Hematopoietic multipotent progenitor cell treated with erythropoietin and hydrocortisone succinate and interleukin-3 and kit ligand, for 6 days (in vitro differentiated cells): ENCODE measurements around the gene UBR7.
"Not testable (repeated sequence)": the region's sequence is repeated elsewhere in the genome, so short reads cannot be mapped to it uniquely, and the experiment has no call there.

Experiments used
- DNase-seq: peaks from one replicate; pipeline ENCODE4 v3.0.0-alpha.2; 2015

Gene UBR7, protein sequence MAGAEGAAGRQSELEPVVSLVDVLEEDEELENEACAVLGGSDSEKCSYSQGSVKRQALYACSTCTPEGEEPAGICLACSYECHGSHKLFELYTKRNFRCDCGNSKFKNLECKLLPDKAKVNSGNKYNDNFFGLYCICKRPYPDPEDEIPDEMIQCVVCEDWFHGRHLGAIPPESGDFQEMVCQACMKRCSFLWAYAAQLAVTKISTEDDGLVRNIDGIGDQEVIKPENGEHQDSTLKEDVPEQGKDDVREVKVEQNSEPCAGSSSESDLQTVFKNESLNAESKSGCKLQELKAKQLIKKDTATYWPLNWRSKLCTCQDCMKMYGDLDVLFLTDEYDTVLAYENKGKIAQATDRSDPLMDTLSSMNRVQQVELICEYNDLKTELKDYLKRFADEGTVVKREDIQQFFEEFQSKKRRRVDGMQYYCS

DNA sequence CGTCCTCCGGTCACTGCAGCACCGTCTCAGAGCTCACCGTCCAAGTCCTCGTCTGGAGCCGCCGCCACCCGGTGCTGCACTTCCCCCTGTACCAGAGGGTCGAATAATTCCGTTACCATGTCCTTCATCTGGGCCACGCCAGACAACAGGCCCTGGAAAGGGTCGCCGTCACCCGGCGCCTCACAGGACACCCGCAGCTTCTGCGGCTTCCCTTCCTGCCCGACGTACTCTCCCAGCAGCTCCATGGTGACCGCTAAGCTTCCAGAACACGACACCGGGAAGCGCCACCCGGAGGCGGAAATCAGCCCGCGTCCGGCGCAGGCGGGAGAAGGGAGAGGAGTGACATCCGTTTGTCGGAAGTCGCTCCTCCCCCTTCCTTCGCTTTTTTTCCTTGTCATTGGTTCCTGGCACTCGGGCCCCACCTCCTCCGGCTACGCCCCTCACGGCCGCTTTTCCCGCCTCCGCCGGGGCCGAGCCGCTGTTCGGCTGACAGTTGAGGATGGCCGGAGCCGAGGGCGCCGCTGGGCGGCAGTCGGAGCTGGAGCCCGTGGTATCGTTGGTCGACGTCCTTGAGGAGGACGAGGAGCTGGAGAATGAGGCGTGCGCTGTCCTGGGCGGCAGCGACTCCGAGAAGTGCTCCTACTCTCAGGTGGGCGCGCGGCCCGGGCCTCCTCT lies at the start of gene UBR7, which contains the start of gene GON7:
Gene UBR7 (plus strand): TSS at position 464 of the 675 bp plus-strand sequence. CDS start 36 bp downstream, at position 500.
Gene GON7 (minus strand): TSS at position 273 of the 675 bp plus-strand sequence. CDS start 28 bp downstream, at position 245.
- DNase-seq = peak; percentile 99

DNA sequence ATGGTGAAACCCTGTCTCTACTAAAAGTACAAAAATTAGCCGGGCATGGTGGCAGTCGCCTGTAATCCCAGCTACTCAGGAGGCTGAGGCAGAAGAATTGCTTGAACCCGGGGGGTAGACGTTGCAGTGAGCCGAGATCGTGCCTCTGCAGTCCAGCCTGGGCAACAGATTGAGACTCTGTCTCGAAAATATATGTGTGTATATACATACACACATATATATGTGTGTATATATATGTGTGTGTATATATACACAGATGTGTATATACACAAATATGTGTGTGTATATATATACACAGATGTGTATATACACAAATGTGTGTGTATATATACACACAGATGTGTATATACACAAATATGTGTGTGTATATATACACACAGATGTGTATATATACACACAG lies 48.7 kb upstream of the UBR7 start:
- not testable (repeated sequence) for DNase-seq

DNA sequence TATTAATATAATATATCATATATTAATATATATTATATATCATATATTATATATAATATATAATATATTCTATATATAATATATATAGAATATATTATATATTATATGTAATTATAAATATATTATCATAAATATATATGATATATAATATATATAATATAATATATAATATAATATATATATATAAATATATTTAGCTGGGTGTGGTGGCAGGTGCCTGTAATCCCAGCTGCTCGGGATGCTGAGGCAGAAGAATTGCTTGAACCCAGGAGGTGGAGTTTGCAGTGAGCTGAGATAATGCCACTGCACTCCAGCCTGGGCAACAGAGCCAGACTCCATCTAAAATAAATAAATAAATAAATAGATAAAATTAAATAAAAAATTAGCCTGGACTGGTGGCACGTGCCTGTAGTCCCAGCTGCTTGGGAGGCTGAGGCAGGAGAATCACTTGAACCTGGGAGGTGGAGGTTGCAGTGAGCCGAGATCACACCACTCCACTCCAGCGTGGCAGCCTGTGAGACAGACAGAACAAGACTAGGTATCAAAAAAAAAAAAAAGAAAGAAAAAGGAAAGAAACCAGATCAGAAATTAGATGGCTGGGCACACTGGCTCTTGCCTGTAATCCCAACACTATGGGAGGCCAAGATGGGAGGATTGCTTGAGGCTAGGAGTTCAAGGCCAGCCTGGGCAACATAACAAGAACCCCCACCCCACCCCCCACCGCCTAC lies 47.3 kb upstream of the UBR7 start:
- not testable (repeated sequence) for DNase-seq

DNA sequence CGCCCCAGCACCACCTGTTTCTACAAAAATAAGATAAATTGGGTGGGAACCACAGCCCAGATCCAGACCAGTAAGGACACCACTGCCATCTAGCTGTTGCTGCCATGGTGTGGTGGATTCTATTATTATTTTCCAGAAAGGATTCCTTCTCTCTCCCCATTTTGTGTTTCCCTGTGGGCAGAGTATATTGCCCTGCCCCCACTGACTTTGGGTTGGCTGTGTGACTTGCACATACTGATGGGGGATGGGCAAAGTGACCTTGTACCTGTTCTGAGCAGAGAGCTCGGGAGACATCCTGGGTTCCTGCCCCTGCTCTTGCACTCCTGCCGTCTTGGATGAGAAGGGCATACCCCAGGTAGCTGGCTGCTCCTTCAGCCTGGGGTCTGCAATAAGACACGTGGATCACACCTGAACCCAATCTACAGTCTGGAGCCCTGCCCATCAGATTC lies 46.7 kb upstream of the UBR7 start:
- peak; percentile 84 for DNase-seq

DNA sequence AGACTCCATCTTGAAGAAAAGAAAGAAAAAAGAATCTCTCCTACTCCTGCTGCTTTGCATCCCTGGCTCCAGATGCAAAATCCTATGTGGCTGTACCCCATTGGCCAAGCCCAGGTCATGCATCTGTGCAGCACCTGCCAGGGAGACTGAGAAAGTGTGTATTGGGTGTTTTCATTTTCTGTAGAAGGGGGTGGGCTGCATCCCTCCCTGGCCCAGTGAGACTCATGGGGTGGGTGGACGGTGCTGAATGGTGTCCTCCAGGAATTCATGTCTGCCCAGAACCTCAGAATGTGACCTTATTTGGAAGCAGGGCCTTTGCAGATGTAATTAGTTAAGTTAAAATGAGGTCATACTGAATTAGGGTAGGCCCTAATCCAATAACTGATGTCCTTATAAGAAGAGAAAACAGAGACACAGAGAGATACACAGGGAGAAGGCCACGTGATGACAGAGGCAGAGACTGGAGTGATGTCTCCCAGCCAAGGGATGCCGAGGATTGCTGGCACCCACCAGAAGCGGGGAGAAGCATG lies 45.6 kb upstream of the UBR7 start:
- no peak for DNase-seq

DNA sequence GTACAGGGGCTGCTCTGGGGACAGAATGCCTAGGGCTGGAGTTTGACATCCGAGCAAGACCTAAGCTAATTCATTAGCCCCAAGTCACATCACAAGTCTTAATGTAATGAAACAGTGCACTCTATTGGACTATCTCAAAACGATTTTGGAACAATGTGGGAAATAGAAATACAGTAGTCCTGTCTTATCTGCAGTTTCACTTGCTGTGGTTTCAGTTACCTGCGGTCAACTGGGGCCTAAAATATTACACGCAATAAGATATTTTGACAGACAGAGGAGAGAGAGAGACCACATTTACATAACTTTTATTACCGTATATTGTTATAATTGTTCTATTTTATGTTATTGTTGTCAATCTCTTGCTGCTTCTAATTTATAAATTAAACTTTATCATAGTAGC lies 43.5 kb upstream of the UBR7 start:
- peak; percentile 87 for DNase-seq

DNA sequence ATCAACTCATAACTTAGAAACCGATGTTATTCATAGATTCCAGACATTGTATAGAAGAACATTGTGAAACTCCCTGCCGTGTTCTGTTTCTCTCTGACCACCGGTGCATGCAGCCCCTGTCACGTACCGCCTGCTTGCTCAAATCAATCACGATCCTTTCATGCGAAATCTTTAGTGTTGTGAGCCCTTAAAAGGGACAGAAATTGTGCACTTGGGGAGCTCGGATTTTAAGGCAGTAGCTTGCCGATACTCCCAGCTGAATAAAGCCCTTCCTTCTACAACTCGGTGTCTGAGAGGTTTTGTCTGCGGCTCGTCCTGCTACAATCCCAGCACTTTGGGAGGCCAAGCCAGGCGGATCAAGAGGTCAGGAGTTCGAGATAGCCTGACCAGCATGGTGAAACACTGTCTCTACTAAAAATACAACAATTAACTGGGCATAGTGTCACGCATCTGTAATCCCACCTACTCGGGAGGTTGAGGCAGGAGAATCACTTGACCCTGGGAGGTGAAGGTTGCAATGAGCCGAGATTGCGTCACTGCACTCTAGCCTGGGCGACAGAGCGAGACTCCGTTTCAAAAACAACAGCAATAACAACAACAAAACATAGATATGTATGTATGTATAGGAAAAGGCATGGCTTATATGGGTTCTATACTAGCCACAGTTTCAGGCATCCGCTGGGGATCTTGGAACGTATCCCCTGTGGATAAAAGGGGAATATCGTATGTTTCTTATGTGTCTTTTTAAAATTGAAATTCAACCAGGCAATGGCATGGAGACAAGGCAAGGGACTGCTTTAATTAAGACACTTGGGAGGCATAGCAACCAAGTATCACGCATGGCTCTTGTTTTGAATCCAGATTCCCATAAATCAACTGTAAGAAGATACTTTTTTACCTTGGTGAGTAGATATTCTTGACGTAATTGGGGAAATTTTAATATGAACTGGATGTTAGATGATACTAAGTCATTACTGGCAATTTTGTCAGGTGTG lies 41.5 kb upstream of the UBR7 start:
- DNase-seq = not testable (repeated sequence)

DNA sequence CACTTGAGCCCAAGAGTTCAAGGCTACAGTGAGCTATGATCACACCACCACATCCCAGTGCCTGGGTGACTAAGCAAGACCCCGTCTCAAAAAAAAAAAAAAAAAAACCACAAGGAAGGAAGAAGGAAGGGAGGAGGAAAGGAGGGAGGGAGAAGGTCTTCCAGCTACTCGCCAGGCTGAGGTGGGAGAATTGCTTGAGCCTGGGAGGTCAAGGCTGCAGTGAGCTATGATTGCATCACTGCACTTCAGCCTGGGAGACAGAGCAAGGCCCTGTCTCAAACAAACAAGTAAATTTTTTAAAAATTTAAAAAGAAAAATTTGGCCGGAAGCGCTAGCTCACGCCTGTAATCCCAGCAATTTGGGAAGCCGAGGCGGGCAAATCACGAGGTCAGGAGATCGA lies 38.4 kb upstream of the UBR7 start:
- not testable (repeated sequence) for DNase-seq

DNA sequence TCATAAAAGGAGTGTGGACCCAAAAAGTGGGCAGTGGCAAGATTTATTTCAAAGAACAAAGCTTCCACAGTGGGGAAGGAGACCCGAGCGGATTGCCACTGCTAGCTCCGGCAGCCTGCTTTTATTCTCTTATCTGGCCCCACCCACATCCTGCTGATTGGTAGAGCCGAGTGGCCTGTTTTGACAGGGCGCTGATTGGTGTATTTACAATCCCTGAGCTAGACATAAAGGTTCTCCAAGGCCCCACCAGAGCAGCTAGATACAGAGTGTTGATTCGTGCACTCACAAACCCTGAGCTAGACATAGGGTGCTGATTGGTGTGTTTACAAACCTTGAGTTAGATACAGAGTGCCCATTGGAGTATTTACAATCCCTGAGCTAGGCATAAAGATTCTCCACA lies 37.4 kb upstream of the UBR7 start:
- not testable (repeated sequence) for DNase-seq

DNA sequence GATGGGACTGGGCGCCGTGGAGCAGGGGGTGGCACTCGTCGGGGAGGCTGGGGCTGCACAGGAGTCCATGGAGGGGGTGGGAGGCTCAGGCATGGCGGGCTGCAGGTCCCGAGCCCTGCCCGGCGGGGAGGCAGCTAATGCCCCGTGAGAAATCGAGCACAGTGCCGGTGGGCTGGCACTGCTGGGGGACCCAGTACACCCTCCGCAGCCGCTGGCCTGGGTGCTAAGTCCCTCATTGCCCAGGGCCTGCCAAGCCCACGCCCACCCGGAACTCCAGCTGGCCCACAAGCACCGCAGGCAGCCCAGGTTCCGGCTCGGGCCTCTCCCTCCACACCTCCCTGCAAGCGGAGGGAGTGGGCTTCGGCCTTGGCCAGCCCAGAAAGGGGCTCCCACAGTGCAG lies 36.9 kb upstream of the UBR7 start:
- not testable (repeated sequence) for DNase-seq

DNA sequence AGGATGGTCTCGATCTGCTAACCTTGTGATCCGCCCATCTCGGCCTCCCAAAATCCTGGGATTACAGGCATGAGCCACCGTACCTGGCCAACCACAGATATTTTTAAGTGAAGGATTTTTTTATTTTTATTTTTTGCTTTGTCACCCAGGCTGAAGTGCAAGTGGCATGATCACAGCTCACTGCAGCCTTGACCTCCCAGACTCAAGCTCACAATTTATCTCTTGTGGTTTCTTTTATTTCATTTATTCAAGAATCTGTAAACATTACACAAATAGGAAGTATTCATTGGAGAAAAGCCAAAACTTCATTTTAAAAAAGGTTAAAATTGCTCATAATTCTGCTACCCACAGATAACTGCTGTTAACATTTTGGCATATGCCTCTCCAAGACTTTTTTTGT lies 35.7 kb upstream of the UBR7 start:
- peak; percentile 42 for DNase-seq

DNA sequence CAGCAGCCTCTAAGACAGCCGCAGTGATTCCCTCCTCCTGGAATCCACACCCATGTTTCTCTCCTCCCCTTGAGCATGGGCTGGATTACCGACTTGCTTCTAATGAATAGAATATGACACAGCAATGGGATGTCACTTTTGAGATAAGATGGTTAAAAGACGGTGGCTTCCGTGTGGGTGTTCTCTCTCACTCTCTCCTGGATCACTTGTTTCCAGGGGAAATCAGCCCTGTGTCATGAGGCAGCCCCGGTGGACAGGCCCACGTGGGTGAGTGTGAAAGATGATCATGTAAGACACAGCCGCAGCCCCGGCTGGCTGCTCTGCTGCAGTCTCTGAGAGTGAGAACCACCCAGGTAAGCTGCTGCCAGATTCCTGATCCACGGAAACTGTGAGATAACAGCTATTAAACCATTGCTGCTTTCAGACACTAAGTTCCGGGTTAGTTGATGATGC lies 33.1 kb upstream of the UBR7 start:
- DNase-seq = peak; percentile 27

DNA sequence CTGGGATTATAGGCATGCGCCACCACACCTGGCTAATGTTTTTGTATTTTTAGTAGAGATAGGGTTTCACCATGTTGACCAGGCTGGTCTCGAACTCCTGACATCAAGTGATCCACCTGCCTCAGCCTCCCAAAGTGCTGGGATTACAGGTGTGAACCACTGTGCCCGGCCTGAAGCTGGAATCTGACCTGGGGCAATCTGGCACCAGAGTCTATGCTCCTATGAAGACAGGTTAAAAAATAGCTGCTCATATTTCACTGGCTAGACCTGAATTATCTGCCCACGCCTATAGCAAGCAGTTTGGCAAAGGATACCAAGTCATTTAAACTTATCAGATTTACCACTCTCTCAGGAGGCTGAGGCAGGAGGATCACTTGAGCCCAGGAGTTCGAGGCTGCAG lies 32.3 kb upstream of the UBR7 start:
- DNase-seq = not testable (repeated sequence)

DNA sequence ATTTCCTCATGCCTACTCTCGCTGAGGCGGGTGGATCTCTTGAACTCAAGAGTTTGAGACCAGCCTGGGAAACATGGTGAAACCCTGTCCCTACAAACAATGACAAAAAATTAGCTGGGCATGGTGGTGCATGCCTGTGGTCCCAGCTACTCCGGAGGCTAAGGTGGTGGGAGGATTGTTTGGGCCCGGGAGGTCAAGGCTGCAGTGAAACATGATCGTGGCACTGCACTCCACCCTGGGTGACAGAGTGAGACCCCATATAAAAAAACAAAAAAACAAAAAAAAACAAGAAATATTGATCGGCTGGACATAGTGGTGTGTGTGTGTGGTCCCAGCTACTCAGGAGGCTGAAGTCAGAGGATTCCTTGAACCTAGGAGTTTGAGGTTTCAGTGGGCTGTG lies 31.6 kb upstream of the UBR7 start:
- DNase-seq = no peak

DNA sequence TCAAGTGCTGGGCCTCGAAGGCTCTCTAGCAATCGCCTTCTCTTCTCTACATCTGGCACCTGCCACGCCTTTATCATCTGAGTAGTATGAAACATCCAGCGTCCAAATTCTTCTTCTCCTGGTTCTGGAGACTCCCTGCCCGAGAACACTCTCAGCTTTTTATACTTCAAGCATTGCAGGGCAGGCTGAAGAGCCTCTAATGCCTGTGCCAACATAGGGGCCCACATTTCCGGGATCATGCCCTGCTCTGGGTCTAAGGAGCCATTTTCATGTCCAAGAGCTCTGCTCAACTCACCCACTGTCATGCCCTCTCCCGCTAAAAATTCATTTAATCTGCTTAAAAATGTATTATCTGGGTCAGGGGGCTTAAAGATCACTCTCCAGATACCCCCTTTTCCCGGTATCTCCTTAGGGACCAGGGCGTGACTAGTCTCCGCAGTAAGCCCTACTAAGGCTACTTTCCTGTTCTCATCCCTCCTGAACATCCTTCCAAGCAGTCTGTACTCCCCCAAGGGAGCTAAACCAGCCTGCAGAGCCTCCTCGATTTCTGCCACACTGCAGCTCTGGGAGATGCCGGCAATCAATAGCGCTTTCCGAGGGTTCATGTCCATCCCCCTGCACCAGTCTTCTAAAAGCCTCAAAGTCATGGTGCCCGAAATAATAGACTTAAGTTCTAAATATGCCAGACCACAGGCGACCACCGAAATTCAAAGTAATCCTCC lies 23.3 kb upstream of the UBR7 start:
- DNase-seq = no peak

DNA sequence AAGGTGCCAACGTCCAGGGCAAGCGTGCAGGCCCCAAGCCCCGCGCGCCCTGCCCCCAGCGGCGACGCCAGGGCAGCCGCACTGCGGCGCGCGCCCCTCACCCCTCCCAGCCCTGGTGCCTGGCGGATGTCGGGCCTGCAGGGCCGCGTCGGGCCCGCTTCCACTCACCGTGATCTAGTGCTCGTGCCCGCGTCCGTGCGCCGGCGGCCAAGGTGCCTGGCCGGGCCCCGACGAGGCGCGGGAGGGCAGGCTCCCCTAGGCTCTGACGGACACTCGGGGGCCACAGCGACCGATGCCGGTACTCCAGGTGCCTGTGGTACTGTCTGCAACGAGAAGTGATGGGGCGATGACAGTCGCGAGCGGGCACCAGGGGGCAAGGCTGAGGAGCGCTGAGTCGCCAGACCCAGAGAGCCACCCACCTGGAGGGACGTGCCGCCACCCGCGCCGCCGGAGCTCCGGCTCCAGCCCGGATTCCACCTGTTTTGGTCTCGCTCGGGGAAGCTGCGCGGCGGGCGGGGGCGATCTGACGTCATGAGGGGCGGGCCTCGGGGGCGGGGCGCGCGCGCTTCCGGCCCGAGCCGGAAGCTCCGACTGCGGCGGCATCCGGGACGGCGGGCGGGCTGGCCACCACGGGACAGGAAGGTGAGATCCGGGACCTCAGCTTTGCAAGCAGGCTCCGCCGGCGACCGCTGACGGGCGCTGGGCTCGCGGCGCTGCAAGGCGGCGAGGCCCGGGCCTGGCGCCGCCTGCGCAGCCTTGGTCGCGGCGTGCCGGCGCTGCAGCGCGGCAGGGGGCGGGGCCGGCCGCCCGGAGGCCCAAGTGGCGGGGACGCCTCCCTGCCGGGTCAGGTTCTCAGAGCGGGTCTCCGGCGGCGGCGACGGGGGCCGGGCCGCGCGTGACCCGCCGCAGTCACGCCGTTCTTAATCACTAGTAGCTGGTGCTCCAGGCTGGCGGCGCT lies 22.4 kb upstream of the UBR7 start, which contains the start of the genes LYSET and MOAP1:
Gene LYSET (plus strand): TSS at position 927 of the 958 bp plus-strand sequence. CDS start 89 bp downstream, outside the sequence.
Gene MOAP1 (minus strand): TSS at position 507 of the 958 bp plus-strand sequence. CDS start 655 bp downstream, outside the sequence.
- peak; percentile 88 for DNase-seq

DNA sequence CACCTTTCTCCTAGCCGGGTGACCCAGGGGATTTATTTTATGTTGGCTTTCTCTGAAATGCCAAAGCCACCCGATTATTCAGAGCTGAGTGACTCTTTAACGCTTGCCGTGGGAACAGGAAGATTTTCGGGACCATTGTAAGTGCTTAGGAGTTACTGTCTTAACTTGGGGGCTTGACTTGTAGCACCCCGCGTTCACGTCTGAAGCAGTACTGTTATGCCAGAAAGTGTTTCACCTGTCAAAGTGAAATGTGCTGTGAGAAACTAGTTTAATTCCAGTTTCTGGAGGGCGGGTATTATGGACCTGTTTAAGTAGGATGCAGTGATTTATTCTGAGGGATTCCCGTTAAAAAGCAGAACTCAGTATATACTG lies 21.7 kb upstream of the UBR7 start:
- no peak for DNase-seq

DNA sequence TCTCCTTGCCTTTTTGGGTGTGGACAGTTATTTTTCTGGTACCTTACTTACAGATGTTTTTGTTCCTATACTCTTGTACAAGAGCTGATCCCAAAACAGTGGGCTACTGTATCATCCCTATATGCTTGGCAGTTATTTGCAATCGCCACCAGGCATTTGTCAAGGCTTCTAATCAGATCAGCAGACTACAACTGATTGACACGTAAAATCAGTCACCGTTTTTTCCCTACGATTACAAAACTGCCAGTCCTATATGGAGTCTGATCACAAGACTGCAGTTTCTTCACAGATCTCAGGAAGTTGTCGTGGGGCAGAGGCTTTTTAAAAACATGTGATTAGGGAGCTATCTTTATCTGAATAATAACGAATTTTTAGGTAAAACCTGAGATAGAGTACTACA lies 20.6 kb upstream of the UBR7 start:
- DNase-seq = peak; percentile 58

DNA sequence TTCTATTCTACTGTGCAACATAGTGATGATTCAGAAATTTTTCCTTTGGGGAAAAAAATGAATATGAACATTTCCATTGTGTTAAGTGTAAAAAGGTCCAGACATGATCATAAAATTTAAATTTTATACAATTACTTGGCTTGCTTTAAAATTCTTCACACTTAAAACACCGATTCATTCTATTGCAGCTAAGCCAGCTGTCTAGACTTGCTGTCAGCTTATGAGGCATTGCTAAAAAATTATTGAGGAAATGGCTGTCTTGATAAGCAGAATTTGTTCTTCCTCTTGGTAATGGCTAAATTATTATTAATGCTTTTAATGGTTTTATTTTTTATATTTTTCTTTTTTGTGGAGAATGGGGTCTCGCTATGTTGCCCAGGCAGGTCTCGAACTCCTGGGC lies 20.1 kb upstream of the UBR7 start:
- DNase-seq = no peak
